Cardiac fibroblast (primary cell): Measurements from ENCODE around the gene GXYLT2.
A peak's percentile ranks its signal among the peaks of the same experiment; 100 is the strongest.

ENCODE experiments used
- DNase-seq, 2 donors: peaks; one replicate each; pipeline versions ENCODE4 v3.0.0 to v3.0.0-alpha.2; 2010; ENCODE audit warnings: low read depth in 2 of 2
- H3K4me3 ChIP-seq, 2 donors: replicated peaks in 1 of 2; 1 replicate in 1 of 2; 2 replicates in 1 of 2; pipeline ENCODE4 v1.5.1; 2011; ENCODE audit warnings: low read depth in 2 of 2, low read length in 2 of 2, mild to moderate bottlenecking in 2 of 2, moderate library complexity in 1 of 2
- CTCF ChIP-seq: IDR thresholded peaks from one replicate; pipeline ENCODE4 v1.5.1; 2011; ENCODE audit warnings: low read depth, mild to moderate bottlenecking, low read length, inconsistent platforms

Gene GXYLT2

GRCh38 chr3:72970942-72971341, 83.1 kb downstream of the GXYLT2 start:
- no peak for TF ChIP-seq CTCF
- no peak overlapping the region for H3K4me3 ChIP-seq
- no peak for DNase-seq

- no peak overlapping the region for H3K4me3 ChIP-seq
- no peak for DNase-seq
- TF ChIP-seq CTCF, result no peak
Observed at GRCh38 chr3:72972706-72973030, 84.8 kb downstream of the GXYLT2 start.

- peak in 1 of 2 donors; percentile 62 for DNase-seq
- H3K4me3 ChIP-seq, result no peak overlapping the region
- TF ChIP-seq CTCF, result no peak
Observed at GRCh38 chr3:72973031-72973723, 85.3 kb downstream of the GXYLT2 start.

GRCh38 chr3:72973786-72974185, 85.9 kb downstream of the GXYLT2 start:
- DNase-seq, result no peak
- no peak overlapping the region for H3K4me3 ChIP-seq
- no peak for TF ChIP-seq CTCF

- no peak for DNase-seq
- no peak overlapping the region for H3K4me3 ChIP-seq
- no peak for TF ChIP-seq CTCF
Observed at GRCh38 chr3:72974956-72975355, 87.1 kb downstream of the GXYLT2 start.

GRCh38 chr3:72976281-72976741, 88.5 kb downstream of the GXYLT2 start:
- peak; percentile 44 to 89 for DNase-seq
- no peak overlapping the region for H3K4me3 ChIP-seq
- no peak for TF ChIP-seq CTCF

GRCh38 chr3:72977060-72977808, 89.4 kb downstream of the GXYLT2 start:
- H3K4me3 ChIP-seq, result no peak overlapping the region
- no peak for TF ChIP-seq CTCF
- DNase-seq, result peak; percentile 12 to 71
